Fibroblast of peridontal ligament (primary cell): ENCODE data around the gene NLGN2.
A peak's percentile ranks its signal among the peaks of the same experiment; 100 is the strongest.

Experiments
- DNase-seq: peaks from one replicate; pipeline ENCODE4 v3.0.0-alpha.2; 2010; ENCODE audit errors: extremely low read depth

Gene NLGN2

DNA sequence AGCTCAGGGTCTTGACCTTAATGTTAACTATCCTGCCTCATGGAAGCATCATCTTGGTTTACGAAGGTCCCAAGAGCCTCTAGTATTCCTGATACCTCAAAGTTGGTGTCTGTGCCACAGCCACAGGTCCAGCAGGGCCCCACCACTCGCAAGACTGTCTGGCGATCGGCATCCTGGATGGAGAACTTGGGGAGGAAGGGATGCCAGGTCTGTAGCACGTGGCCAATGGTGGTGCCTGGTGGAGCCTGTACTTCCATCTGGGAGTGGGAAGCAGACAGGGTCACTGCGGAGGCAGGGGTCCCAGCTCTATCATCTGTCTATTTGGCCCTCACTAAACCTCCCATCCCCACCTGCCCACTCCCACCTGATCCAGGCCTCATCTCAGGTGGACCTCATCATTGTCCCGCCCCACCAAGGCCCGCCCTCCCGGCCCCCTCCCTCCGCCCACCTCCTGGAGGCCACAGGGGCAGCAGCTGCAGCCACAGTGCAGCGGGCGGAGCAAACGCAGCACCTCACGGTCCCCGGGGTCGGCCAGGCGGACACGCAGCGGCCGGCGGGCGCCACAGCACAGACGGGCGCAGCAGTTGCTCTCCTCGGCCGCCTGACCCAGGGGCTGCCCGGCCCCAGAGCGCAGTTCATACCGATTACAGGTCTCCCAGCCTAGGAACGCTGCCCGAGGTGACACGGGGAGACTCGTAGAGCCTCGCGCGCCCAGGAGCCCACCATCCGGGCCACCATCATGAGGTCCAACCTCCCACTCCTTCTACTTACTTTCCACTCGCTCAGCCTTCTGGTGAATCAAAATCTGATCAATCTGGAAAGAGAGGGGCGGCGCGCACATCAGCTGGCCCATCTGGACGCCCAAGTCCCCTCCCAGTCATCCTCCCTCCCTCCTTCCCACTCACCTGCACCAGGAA is 14.7 kb upstream of the NLGN2 start:
- no peak for DNase-seq

DNA sequence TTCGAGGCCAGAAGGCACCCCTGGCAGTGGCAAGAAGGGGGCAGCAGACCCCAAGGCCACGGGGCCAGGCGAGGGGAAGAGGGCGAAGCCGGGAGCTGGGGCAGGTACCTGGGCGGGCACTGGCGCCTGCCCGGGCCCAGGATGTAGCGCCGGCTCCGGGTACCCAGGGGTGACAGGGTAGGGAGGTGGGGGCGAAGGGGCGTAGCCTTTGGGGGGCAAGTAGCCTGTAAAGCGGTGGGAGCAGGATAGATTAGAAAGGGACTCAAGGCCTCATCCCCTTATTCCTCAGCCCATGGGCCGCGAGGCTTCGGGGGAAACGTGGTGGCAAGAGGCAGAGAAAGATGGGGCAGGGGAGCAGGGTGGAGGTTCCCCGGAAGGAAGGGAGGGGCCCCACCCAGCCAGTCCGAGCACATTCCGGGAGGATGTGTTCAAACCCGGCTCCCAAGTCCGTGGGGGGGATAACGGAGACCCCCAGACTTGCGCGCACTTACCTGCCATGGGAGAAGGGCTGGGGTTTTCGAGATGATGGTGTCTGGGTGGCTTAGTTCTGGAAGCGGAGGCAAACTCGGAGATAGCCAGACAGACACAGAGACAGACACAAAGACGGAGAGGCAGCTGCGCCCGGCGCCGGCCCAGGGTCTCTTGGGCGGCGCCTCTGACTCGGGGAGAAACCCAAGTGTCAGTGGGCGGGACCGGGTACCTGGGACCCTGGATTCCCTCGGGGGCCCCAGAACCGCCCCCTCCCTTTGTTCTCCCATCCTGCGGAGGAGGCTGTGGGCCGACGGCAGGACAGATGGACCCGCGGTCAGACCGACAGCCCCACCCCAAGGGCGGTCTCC is 13.8 kb upstream of the NLGN2 start:
- no peak for DNase-seq

DNA sequence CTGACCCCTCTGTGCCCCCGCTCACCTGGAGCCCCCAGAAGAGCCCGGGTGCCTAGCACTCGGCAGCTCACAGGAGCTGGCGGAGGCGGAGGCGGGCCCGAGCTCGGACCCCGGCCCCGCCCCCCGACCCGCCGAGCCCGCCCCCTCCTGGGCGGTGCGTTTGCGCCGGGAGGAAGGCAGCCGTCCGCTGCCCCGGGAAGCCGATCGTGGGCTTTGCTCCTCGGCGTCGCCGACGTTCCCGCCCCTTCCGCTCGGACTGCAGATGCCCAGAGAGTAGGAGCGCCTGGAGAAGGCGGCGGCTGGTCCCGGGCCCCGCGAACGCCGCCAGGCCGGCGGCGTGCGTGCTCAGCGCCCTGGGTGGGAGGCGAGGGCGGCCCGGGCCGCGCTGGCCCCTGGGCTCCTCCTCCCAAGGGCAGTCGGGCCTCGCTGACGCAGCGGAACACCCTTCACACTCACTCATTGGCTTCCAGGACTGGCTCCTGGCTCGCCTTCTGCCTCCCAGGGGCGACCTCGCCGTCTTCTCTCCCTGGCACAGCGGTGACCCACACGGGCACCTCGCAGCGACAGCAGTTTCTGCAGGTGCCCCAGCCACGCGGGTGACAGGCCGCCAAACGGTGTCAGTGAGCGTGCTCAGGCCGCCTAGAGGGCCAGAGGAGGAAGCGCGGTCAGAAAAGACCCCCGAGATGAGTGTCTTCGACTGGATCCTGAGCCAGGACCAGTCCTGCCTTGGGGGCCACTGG is 13.0 kb upstream of the NLGN2 start, which contains the start of gene PLSCR3:
TSS of gene PLSCR3 (minus strand) at position 74 of the 740 bp plus-strand sequence. CDS start 415 bp downstream, outside the sequence.
- DNase-seq, result peak; percentile 76

DNA sequence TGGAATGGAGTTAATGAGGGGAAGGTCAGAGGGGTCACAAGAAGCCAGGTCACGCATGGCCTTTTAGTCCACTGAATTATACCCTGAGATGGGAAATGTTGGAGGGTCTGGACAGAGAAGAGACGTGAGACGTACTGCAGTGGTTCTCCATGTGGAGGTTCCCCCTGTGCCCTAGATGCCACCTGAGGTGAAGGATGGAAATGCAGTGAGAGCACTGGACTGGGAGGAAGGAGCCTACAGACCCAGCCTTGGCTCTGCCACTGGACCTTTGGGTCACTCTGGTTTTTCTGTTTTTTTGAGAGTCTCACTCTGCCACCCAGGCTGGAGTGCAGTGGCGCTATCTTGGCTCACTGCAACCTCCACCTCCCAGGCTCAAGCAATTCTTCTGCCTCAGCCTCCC is 11.5 kb upstream of the NLGN2 start:
- no peak for DNase-seq

DNA sequence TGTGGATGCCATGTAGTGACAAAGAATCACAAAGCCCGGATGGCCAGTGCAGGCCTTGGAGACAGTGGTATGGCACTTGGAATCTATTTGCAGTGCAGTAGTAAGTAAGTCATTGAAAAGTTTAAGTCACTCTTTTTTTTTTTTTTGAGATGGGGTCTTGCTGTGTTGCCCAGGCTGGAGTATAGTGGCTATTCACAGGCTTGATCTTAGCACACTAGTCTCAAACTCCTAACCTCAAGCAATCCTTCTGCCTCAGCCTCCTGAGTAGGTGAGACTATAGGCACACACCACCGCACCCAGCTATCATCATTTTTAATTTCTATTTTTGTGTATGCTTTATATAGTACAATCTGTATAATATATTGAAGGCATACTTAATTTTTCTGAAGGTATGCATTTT is 9.0 kb upstream of the NLGN2 start:
- no peak for DNase-seq

DNA sequence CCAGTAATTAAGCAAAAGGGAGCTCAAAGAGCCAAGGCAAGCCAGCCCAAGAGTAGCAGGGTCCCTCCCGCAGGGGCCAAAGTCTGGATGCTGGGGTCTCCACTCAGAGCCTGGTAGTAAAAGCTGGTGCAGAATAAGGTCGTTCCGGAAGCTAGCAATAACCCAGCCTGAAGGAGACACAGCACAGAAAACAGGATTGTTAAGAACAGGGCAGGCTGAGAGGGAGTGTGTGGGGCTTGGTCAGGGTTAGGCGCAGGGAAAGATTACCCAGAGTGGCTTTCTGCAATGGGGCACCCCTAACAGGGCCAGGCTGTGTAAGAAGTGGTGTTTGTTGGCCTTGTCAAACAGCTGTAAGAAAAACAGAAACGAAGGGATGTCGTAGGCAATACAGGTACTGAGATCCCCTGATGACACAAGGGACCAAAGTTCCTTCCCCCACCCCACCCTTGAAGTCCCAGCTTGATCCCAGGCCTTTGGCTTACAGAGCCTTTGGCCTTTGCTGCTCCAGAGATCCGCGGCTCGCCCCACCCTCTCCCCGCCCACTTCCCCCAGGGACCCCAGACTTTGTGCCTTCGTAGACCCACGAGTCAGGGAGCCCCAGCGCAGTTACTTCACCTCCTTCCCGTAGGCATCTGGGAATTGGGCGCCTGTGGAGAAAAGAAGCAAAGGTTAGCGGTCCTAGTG is 4.5 kb upstream of the NLGN2 start:
- DNase-seq, result no peak

DNA sequence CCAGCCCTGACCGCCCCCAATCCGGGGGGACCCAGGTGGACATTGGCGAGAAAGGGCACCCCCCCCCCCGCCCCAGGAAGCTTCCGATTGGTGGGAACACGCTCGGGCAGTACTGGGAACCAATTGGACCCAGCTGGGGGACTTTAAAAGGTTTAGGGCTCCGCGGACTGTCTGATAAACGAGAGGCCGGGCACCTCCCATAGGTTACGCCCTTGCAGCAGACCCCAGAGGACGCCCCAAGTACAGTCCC is 4.0 kb upstream of the NLGN2 start:
- no peak for DNase-seq

DNA sequence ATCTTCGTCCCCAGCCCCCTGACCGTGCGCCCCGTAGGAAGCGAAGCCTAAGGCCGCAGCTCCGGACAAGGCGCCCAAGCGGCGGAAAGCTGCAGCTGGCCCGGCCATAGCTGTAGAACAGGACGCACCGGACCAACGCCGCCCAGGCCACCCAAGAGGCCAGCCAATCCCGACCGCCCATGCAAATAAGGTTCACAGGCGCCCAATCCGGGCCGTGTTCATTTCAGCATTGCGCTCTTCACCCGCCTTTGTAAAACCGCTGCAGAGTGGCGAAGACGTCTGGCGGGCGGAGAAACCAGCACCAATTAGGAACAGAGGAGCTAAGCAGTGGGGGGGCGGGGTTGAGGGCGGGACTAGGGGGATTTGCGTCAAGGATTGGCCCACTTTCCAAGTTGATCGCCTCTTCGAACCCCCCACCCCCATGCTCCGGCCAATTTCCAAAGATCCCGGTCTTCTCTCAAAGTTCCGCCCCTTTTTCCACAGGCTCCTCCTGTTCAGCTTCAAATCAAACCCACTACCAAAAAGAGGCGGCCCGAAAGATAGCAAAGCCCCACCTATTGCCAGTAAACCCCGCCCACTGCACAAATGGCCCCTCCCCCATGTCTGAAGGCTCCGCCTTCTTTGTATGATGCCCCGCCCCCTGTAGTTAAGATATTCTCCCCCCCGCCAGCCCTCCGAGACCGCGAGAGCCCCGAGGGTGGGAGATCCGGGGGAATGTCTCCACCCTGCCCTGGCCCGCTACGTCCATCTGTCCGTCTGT is 3.5 kb upstream of the NLGN2 start, which contains the start of gene TMEM256:
TSS of gene TMEM256 (minus strand) at position 121 of the 760 bp plus-strand sequence. CDS start at position 108, 13 bp downstream.
- DNase-seq, result peak; percentile 99

DNA sequence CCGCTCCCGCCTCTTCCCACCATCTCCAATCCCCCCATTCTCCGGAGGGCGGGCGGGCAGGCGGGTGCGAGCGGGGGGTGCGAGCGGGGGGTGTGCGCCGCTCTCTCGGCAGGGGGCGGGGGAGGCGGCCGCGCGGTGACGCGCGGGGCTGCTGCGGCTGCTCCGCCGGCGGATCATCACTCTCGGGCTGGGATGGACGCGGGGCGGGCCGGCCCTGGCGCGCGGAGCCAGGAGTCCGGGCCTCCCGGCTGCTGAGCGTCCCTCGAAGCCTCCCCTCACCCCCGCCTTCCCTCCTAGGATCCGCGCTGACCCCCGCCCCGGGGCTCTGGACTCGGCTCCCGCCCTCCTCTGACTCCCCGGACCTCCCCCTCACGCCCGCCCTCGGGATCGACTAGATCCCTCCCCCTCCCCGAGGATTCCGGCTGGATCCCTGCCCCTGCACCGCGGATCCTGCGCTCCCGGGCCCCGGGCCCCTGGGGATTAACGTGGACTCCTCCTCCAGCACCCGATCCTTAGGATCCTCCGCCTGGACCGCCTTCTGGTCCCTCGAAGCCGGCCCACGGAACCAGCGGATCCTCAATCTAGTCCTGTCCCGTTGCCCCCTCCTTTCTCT is 2.8 kb upstream of the NLGN2 start:
- DNase-seq, result peak; percentile 13

DNA sequence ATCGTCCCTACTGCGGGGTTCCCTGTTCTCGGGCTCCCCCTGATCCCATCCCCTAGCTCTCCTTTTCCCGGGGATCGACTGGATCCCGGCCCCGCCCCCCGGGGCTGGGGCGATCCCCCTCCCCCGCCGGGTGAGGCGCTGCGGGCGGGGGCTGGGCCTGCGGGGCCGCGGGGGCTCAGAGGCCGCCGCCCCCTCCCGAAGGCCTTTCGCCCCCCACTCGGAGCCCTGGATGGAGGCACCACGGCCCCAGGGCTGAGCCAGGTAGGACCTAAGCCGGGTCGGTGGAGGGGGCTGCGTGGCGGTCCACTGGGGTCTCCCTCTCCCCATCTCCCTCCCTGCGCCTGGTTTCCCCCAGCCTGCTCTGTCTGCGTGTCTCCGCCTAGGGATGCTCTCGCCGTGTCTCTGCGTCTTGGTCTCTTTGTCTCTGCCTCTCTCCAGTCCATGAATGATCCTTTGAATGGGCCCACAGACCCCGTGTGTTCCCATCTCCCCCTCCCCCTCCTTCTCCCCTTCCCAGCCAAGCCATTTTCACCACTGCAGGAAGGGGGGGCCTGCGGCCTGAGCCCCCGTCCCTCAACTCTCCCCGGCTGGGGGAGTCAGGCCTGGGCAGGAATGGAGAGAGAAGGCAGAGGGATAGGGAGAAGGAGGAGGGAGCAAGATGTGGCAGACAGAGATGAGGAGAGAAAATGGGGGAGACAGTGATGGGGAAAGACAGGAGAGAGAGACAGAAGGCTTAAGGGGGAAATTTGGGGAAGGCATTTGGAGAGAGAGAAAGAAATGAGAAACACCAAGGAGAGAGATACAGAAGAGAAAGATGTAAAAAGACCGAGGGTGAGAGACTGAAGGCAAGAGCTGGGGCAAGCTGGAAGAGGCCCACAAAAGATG is 2.1 kb upstream of the NLGN2 start:
- DNase-seq, result no peak

DNA sequence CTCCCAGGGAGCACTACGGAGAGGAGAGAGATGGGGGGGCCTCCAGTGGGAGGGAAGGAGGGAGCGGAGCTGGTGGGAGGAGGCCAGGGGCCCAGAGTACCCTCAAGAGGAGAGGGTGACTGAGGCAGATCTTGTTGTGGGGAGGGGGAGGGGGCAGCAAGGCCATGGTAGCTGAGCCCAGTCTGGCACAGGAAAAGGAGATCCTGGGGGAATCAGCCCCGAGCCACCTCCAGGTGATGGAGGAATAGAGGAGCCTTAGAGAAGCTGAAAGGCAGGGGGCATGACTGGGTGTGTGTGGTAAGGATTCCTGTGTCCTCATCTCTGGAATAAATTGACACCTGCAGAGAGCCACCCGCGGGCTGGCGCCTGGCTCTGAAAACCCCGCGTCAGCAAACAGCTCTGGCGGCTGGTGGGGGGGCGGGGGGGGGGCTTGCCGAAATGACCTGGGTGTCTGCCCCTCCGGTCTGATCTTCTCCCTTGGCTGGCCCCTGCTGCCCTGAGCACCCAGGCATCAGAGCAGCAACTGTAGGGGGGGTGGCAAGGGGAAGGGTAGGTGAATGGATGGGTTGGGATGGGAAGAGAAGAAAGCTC is 1.3 kb upstream of the NLGN2 start:
- DNase-seq, result no peak

DNA sequence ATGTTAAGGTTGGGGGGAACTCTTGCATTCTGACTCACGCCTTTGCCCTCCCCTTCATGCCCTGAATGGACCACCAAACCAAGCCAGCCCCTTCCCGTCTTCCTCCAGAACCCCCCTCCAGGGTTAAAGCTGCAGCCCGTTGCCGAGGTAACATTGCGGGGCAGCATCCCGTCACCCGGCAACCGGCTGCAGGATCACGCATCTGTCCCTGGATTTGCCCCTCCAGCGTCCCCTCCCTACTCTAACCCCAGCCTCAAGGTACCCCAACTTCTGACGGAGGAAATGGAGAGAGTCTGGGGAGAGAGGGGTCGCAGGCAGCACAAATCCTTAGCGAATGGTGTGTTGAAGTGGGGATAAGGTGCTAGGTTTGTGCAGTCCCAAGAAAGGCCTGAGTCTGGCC is 563 bp upstream of the NLGN2 start:
- no peak for DNase-seq

DNA sequence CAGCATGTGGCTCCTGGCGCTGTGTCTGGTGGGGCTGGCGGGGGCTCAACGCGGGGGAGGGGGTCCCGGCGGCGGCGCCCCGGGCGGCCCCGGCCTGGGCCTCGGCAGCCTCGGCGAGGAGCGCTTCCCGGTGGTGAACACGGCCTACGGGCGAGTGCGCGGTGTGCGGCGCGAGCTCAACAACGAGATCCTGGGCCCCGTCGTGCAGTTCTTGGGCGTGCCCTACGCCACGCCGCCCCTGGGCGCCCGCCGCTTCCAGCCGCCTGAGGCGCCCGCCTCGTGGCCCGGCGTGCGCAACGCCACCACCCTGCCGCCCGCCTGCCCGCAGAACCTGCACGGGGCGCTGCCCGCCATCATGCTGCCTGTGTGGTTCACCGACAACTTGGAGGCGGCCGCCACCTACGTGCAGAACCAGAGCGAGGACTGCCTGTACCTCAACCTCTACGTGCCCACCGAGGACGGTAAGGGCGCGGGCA is 645 bp downstream of the NLGN2 start:
- DNase-seq, result no peak

DNA sequence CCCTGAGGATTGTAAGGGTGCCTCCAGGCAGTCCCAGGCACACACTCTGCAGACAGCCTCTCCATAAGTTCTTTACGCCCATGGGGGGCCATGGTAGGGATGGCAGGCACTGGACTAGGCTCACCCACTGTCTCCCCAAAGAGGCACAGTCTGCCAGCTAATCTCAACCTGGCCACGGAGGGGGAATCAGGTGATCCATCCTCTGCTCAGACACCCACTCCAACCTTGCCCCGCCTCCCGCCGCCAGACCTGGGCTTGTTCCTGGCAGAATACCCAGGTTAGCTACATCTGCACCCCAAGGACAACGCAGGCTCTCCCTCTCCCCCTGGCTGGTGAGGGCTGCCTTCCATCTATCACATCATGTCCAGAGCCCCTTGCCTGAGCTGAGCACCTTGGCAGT is 1.2 kb downstream of the NLGN2 start:
- no peak for DNase-seq

DNA sequence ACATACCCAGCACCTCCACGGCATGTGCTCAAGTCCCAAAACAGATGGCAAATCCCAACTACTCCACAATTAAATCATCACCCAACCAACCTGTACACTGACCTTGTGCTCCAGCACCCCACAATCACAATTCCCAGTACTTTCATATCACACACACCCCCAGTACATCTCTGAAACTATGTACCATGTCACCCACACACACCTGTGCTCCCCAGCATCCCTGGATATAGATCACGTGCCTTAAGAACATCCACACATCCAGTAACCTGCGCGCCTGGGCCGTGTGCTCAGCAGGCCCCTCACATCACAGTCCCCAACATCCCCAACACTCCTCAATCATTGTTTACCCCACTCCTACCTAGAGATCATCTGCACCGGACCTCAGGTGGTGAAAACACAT is 2.1 kb downstream of the NLGN2 start:
- DNase-seq, result no peak

DNA sequence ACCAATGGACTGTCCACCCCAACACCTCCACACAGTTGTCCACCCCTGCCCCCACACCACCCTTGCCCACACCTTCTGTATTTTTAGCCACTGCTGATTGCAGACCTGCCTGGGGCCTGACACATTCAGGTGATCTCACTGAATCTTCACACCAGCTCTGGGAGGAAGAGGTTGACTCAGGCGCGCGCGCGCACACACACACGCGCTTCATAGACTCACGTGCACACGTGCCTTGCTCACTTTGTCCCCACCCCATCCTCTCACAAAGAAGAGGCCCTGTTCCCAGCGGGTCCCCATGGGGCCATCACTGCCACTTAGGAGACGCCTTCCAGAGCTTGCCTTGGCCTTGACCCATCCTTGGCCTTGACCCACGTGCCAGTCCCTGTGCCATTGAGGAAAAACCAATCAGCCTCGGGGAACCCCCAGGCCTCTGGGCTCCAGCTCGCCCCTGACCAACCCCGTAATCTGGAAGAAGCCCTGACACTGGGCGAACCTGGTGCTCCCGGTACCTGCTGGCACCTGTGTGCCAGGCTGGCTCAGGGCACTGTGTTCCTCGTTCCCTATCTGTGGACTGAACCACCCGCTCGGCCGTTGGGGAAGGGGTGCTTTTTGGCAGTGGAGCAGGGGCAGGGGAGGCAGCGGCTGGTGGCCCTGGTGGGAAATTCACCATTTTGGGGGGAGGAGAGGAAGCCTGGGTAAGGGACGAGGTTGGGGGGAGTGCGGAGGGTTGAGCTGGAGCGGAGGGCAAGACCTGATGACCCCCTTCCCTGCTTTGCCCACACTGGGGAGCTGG is 3.2 kb downstream of the NLGN2 start:
- DNase-seq, result no peak

DNA sequence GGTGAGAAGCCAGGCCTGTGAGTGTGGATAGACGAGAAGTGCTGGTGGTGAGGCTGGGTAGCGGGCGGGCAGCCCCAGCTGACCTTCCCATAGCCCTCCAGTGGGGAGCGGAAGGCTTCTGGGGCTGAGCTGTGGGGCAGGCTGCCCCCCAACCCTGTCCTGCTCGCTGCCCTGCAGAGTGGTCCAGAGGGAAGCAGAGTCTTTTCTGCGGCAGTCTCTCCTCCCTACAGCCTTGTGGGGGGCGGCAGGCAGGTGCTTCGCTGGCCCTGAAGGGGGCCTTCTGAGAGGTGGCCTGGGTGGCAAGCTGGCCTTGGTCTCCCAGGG is 3.7 kb downstream of the NLGN2 start:
- no peak for DNase-seq

DNA sequence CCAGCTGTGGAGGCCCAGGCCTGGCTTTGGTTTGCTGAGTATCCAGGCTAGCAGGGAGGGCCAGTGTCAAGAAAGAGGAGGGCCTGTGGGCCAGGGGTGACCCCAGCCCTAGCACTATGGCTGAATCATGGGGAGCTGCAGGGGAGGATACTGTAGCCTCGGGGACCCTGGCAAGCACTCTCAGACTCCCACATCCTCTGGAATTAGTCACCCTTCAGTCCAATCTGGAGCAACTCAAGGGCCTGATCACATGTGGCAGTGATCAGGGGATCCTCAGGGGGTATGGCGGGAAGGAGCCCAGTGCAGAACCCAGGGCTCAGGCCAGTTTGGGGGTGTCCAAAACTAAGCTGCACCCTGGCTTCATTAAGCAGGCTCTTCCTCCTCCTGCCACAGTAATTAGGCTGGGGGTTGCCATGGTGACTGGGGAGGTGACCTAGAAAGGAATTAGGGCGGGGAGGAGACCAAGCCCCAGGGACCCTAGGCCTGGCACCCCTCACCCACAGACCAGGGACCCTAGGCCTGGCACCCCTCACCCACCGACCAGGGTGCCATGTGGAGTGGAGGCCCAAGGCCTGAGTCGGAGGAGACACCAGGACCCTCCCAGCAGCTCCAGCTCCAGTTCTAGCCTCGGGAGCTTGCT is 5.8 kb downstream of the NLGN2 start:
- DNase-seq, result peak; percentile 35
